GM18511 (cell line): Measurements from ENCODE around the gene UBE3D.
"Not testable (repeated sequence)": the region's sequence is repeated elsewhere in the genome, so short reads cannot be mapped to it uniquely, and the experiment has no call there.

Experiments
- ATAC-seq: cut with Tn5 transposase; IDR thresholded peaks from one replicate; pipeline ENCODE4 v1.9.1; 2021; ENCODE audit warnings: mild to moderate bottlenecking, moderate library complexity; ENCODE audit not compliant: unreplicated experiment

Gene UBE3D

GRCh38 chr6:82921258-82921657, 144.4 kb downstream of the UBE3D start:
- ATAC-seq: no peak

GRCh38 chr6:82917346-82918064, 148.1 kb downstream of the UBE3D start:
- no peak for ATAC-seq

DNA sequence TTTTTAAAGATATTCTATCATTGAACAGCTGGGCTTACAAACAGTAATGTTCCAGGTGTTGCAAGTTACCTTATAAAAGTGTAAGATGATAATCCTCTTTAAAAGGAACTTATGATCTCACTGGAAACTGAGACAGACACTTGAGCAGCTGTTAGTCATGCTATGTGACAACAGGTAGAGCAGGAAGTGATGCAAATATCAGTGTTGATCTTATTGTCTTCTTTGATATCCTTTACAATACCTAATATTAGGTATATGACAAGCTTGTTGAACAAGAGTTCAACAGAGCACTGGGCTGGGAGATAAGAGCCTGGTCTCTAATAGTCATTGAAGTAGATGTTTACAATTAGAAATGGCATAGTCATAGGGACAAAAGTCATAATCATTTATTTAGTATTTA, 150.0 kb downstream of the UBE3D start:
- no peak for ATAC-seq

DNA sequence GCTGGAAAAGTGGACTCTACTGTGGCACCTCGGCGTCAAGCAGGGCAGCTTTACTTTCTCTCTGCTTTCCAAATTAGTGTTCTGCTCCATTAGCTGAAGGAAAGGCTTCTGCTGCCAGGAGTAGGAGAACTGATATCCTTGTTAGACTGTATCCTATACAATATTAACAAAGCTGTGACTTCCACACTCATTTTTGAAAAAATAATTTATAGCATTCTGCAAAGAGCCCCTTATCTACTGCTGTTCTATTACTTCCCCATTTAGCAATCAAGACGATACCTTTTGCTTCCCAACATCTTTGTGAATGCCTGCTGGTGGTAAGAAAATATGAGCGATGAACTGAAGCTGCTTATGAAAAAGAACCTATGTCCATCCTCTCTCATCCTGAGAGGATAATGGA, 151.1 kb downstream of the UBE3D start:
- no peak for ATAC-seq

GRCh38 chr6:82910820-82911219, 154.8 kb downstream of the UBE3D start:
- ATAC-seq: no peak

- ATAC-seq: no peak
Measured at GRCh38 chr6:82910395-82910794, 155.2 kb downstream of the UBE3D start.

DNA sequence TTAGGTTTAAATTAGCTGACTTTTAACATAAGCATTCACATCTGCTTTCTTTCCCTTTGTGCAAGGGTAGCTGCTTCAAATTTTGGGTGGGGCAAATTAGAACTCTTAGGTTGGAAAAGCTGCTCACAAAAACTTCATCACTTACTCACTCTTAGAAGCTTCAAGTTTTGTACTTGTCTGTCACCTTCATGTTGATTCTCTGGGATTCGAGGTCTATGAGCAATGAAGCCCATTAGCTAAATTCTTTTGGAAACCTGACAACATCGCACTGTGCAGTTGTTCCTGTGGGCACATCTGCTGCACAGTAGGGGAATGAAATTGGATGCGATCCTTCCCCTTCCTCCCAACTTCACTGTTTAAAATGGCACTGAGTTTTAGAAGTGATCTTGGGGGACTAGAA, 156.1 kb downstream of the UBE3D start:
- ATAC-seq: no peak

- no peak for ATAC-seq
Measured at GRCh38 chr6:82908661-82909060, 157.0 kb downstream of the UBE3D start.

GRCh38 chr6:82906951-82907350, 158.7 kb downstream of the UBE3D start:
- ATAC-seq: no peak

DNA sequence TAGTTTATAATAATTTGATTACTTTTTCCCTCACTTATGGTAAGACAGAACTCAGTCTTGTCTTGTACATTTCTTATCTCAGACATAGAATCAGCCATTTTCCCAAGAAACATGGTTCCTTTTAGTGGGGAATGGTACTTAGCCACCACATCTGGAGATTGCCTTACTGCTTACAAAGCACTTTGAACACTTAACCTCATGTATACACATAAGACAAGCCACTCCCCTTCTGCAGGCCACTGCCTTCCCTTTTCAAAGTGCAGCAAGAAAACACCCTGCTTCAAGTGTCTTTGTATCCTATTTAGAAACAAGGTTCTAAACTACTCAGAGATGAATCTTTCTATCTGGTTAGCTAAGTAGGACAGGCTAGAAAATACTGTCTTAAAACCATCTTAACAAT, 159.2 kb downstream of the UBE3D start:
- ATAC-seq: no peak

GRCh38 chr6:82904860-82905259, 160.8 kb downstream of the UBE3D start:
- no peak for ATAC-seq

GRCh38 chr6:82904257-82904656, 161.4 kb downstream of the UBE3D start:
- ATAC-seq: no peak

DNA sequence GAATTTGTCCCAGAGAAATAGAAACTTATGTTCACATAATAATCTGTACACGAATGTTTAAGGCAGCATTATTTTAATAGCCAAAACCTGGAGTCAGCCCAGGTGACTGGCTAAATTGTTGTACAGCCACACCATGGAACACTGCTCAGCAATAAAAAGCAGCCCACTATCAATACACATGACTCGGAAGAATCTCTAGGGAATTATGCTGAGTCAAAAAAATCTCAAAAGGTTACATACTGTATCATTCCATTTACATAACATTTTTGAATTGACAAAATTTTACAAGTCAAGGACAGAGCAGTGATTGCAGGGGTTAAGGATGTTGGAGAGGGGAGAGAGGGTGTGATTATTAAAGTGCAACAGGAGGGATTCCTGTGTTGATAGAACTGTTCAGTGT, 163.4 kb downstream of the UBE3D start:
- no peak for ATAC-seq

DNA sequence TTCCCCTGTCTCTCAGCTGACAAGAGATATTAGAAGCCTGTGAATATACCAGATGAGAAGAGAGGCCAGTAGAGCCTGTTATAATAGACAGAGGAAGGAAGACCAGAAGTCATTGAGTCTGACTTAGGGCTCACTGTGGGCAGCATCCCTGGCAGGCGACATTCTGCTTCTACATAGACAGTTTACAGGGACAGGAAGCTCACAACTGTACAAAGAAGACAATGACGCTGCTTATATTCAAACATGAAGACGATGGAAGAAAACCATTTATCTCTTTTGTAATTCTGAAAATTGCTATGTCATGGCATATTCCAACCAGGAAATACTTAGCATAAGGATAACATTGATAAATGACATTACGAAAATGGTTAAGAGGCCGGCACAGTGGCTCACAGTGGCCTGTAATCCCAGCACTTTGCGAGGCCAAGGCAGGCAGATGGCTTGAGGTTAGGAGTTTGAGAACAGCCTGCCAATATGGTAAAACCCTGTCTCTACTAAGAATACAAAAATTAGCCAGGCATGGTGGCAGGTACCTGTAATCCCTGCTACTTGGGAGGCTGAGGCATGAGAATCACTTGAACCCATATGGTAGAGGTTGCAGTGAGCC, 170.9 kb downstream of the UBE3D start:
- no peak for ATAC-seq

GRCh38 chr6:82893889-82894652, 171.6 kb downstream of the UBE3D start:
- ATAC-seq: no peak

- ATAC-seq: not testable (repeated sequence)
Measured at GRCh38 chr6:82891503-82891902, 174.1 kb downstream of the UBE3D start.

GRCh38 chr6:82891076-82891475, 174.6 kb downstream of the UBE3D start:
- no peak for ATAC-seq

GRCh38 chr6:82890240-82890639, 175.4 kb downstream of the UBE3D start:
- no peak for ATAC-seq

GRCh38 chr6:82889143-82889542, 176.5 kb downstream of the UBE3D start:
- ATAC-seq: no peak

DNA sequence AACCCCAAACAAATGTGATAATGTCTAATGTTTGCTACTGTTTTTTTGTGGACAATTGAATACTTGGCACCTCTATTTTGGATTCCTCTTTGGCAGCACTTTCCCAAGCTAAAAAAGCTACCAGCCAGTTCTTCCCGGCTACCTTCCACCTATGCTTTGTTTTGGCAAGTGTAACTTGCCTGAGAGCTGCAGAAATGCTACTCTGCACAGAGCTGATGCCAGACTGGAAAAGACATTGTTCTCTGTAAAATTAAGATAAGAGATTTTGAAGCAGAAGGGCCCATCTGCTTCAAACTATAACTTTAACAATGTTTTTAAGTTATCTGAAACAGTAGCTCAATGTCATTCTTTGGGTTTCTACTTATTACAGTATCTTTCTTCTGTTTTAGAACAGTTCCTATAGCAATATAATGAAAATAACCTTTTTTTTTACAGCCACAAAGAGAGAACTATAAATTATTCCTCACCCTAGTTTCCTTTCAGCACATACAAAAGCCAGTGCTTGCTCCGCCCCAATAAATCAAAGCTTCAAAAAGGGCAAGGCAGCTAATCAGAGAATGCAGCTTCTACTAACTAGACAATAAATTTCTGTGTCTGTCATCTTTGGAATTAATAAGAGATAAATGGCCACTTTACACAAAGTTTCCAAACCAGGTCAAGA, 183.1 kb downstream of the UBE3D start:
- no peak for ATAC-seq

- no peak for ATAC-seq
Measured at GRCh38 chr6:82881519-82881918, 184.1 kb downstream of the UBE3D start.

GRCh38 chr6:82878812-82879211, 186.8 kb downstream of the UBE3D start:
- no peak for ATAC-seq
